ENCODE results near the gene IER5L.

IER5L gene

GRCh38 chr9:129177791-129178567, at the start of gene IER5L:
IER5L (minus strand) TSS chr9:129178261; CDS start chr9:129178052, 209 bp downstream.
- DNase-seq, result peak; percentile 94 to 97

GRCh38 chr9:129227843-129228189, 49.8 kb upstream of the IER5L start:
- DNase-seq, result no peak

GRCh38 chr9:129225815-129226214, 47.8 kb upstream of the IER5L start:
- DNase-seq, result no peak

- DNase-seq, result no peak
Measured at GRCh38 chr9:129225490-129225778, 47.4 kb upstream of the IER5L start.

GRCh38 chr9:129224618-129225489, 46.8 kb upstream of the IER5L start:
- no peak for DNase-seq

GRCh38 chr9:129223551-129224208, 45.6 kb upstream of the IER5L start:
- DNase-seq, result no peak

GRCh38 chr9:129222819-129223218, 44.8 kb upstream of the IER5L start:
- no peak for DNase-seq

GRCh38 chr9:129221979-129222635, 44.0 kb upstream of the IER5L start:
- no peak for DNase-seq

- DNase-seq, result no peak
Measured at GRCh38 chr9:129221233-129221632, 43.2 kb upstream of the IER5L start.

- DNase-seq, result no peak
Measured at GRCh38 chr9:129220771-129221170, 42.7 kb upstream of the IER5L start.

GRCh38 chr9:129218918-129219317, 40.9 kb upstream of the IER5L start:
- no peak for DNase-seq

- no peak for DNase-seq
Measured at GRCh38 chr9:129218272-129218625, 40.2 kb upstream of the IER5L start.

- no peak for DNase-seq
Measured at GRCh38 chr9:129213551-129213950, 35.5 kb upstream of the IER5L start.

GRCh38 chr9:129211686-129212085, 33.6 kb upstream of the IER5L start:
- DNase-seq, result no peak

- no peak for DNase-seq
Measured at GRCh38 chr9:129210125-129210524, 32.1 kb upstream of the IER5L start.

GRCh38 chr9:129209580-129209979, 31.5 kb upstream of the IER5L start:
- DNase-seq, result no peak

- no peak for DNase-seq
Measured at GRCh38 chr9:129209109-129209508, 31.0 kb upstream of the IER5L start.

- DNase-seq, result no peak
Measured at GRCh38 chr9:129208207-129209032, 30.4 kb upstream of the IER5L start.

- DNase-seq, result no peak
Measured at GRCh38 chr9:129206905-129207304, 28.8 kb upstream of the IER5L start.

GRCh38 chr9:129206401-129206800, 28.3 kb upstream of the IER5L start:
- no peak for DNase-seq

- no peak for DNase-seq
Measured at GRCh38 chr9:129204840-129205239, 26.8 kb upstream of the IER5L start.

GRCh38 chr9:129203556-129203909, 25.5 kb upstream of the IER5L start:
- DNase-seq, result no peak
